LNCaP clone FGC (cell line): ENCODE results near the gene TESK2.
"Not testable (repeated sequence)": the region's sequence is repeated elsewhere in the genome, so short reads cannot be mapped to it uniquely, and the experiment has no call there.

Experiments used
- DNase-seq: peaks from one replicate; pipeline ENCODE4 v3.0.0-alpha.2; 2011; ENCODE audit warnings: low read depth
- H3K4me3 ChIP-seq: 2 replicates; pipeline ENCODE4 v1.5.1; 2011; ENCODE audit warnings: mild to moderate bottlenecking, low read depth, low read length, control low read depth
- TF ChIP-seq, protein P1 (sequence below): IDR thresholded peaks from 2 replicates; pipeline ENCODE4 v1.5.1; 2012; ENCODE audit warnings: mild to moderate bottlenecking; ENCODE audit not compliant: control insufficient read depth, insufficient read depth; ENCODE audit errors: extremely low read depth

The TESK2 gene

DNA sequence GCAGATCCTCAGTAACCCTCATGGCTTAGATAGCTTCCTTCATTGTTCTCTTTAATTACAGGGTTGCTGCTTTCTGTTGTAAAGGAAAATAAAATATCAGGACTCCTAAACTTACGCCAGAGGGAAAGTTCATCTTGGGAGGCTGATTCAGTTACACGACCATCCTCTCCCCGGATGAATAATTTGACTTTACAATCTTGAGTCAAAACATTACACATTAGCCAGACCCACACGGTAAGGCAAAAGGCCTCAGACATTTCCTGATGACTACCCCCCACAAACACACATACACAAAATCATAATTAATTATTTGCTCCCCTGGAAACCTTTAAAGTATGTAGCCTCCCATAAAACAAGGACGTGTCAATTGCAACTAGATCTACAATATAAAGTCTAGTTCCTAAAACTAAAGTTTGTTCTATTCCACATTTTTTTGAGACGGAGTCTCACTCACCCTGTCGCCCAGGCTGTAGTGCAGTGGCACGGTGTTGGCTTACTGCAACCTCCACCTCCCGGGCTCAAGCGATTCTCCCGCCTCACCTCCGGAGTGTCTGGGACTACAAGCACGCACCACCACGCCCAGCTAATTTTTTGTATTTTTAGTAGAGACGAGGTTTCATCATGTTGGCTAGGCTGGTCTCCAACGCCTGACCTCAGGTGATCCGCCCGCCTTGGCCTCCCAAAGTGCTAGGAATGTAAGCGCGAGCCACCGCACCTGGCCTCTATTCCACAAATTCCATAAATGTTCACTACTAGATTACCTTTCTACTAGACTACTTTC, 31.6 kb upstream of the TESK2 start:
- TF ChIP-seq, protein P1, sequence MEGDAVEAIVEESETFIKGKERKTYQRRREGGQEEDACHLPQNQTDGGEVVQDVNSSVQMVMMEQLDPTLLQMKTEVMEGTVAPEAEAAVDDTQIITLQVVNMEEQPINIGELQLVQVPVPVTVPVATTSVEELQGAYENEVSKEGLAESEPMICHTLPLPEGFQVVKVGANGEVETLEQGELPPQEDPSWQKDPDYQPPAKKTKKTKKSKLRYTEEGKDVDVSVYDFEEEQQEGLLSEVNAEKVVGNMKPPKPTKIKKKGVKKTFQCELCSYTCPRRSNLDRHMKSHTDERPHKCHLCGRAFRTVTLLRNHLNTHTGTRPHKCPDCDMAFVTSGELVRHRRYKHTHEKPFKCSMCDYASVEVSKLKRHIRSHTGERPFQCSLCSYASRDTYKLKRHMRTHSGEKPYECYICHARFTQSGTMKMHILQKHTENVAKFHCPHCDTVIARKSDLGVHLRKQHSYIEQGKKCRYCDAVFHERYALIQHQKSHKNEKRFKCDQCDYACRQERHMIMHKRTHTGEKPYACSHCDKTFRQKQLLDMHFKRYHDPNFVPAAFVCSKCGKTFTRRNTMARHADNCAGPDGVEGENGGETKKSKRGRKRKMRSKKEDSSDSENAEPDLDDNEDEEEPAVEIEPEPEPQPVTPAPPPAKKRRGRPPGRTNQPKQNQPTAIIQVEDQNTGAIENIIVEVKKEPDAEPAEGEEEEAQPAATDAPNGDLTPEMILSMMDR: no peak
- DNase-seq: no peak

DNA sequence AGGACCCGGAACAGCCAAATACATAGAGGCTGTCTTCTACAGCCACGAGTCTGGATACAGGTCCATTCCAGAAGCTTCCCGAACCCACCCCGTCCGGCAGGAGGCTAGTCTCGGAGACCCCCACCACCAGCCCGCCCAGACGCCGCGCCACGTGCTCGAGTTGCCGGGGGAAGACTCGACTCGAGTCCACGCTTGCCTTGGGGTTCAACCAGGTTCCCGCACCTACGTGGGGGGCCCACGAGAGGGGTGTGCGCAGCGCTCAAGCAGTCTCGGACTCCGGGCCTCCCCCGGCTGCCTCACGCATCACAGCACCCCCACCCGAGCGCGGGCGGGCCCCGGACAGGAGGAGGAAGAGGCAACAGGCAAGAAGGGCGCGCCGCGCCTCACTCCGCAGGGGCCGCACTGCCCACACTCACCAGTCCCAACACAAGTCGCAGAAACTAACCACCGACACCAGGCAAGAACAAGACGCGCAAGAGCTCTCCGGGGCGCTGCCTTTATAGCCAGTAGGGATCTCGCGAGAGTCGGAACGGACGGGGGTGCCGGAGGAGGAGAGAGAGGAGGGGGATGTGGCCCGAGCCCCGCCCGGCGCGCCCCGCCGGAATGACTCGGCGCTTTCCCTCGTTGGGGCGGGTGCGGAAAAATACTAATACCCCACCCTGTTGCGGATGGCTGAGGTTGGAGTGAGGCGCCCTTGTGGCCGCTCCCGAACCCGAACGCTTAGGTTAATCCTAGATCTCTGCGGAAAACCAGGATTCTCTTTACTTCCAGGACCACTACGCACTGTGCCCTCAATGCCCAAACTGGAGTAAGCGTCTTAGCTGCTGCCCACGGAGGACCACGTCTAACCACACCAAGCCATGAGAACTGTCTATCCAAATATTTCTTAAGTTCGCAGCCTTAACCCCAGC, 30.7 kb upstream of the TESK2 start, which contains the start of gene PRDX1:
Gene PRDX1 (minus strand): TSS at position 472 of the 911 bp plus-strand sequence. CDS start 2,841 bp downstream, outside the sequence.
- peak; percentile 77 for DNase-seq
- TF ChIP-seq, protein P1: no peak
- peak within 1 kb of the TSS; percentile 99 for H3K4me3 ChIP-seq

More for the DNA sequence above, 31.6 kb upstream of the TESK2 start:
- peak overlapping the region; percentile 99 for H3K4me3 ChIP-seq

DNA sequence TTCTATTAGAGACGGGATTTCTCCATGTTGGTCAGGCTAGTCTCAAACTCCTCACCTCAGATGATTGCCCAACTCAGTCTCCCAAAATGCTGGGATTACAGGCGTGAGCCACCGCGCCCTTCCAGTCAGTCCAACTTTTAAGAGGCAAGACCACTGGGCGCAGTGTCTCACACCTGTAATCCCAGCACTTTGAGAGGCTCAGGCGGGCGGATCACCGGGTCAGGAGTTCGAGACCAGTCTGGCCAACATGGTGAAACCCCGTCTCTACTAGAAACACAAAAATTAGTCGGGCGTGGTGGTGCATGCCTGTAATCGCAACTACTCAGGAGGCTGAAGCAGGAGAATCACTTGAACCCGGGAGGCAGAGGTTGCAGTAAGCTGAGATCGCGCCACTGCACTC, 28.8 kb upstream of the TESK2 start:
- H3K4me3 ChIP-seq: not testable (repeated sequence)

DNA sequence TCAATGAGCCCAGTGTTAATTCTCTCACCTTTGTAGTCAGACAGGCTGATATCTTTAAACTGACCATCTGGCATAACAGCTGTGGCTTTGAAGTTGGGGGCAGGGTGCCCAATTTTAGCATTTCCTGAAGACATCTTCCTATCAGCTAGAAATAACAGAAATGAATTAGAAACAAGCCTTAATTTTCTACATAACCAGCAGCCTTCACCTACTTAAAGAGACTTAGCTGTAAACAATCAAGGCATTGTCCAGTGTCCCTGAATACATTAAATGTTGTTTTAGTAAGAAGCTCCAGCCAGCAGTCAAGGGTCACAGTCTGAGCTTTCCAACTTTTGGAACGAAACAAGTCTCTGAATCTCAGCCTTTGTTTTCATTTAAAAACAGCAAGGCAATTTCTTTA, 27.9 kb upstream of the TESK2 start:
- TF ChIP-seq, protein P1: no peak
- no peak overlapping the region for H3K4me3 ChIP-seq
- no peak for DNase-seq

More for the DNA sequence above, 28.8 kb upstream of the TESK2 start:
- not testable (repeated sequence) for DNase-seq

DNA sequence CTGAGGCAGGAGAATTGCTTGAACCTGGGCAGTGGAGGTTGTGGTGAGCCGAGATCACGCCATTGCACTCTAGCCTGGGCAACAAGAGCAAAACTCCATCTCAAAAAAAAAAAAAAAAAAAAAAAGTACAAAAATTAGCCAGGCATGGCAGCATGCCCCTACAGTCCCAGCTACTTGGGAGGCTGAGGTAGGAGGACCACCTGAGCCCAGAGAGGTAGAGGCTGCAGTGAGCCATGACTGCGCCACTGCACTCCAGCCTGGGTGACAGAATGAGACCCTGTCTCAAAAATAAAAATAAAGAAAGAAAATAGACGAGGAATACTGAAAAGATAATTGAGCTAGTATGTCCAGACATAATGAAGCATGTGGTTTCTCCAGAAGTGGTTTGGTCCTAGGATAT, 27.4 kb upstream of the TESK2 start:
- DNase-seq, H3K4me3 ChIP-seq: not testable (repeated sequence)

DNA sequence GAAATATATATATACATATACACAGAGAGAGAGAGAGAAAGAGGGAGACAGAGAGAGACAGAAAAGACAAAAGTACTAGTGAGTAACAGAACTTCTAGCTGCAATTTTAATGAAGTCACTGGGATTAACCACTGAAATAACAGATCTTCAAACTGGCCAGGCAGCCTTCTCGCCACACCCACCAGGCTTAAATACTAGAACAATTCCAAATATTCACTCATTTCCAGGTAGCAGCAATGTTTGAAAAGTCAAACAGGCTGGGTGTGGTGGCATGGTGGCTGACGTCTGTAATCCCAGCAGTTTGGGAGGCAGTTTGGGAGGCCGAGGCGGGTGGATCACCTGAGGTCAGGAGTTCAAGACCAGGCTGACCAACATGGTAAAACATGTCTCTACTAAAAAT, 25.5 kb upstream of the TESK2 start:
- H3K4me3 ChIP-seq: no peak overlapping the region
- TF ChIP-seq, protein P1: no peak
- DNase-seq: no peak

DNA sequence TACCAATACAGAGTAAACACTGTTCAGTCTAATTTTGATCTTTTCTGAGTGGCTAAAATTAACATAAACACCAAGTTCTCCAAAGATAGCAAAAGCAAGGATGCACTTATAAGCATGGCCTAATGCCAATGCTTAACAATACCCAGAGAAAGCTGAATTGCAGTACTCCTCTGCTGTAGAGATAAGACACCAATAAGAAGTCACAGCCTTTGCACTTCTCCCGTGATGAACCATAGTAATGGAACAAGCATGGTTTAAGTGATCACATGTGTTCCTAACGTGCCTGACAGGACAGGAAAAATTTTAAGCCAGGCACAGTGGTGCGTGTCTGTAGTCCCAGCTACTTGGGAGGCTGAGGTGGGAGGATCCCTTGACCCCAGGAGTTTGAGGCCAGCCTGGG, 25.1 kb upstream of the TESK2 start:
- TF ChIP-seq, protein P1: no peak
- no peak for DNase-seq
- H3K4me3 ChIP-seq: no peak overlapping the region

DNA sequence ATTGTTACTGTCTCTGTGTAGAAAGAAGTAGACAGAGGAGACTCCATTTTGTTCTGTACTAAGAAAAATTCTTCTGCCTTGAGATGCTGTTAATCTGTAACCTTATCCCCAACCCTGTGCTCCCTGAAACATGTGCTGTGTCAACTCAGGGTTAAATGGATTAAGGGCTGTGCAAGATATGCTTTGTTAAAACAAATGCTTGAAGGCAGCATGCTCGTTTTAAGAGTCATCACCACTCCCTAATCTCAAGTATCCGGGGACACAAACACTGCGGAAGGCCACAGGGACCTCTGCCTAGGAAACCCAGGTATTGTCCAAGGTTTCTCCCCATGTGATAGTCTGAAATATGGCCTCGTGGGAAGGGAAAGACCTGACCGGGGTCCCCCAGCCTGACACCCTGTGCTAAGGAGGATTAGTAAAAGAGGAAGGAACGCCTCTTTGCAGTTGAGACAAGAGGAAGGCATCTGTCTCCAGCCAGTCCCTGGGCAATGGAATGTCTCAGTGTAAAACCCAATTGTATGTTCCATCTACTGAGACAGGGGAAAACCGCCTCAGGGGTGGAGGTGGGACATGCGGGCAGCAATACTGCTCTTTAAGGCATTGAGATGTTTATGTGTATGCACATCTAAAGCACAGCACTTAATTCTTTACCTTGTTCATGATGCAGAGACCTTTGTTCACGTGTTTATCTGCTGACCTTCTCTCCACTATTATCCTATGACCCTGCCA, 22.7 kb upstream of the TESK2 start:
- not testable (repeated sequence) for DNase-seq, H3K4me3 ChIP-seq
